ENCODE measurements around the gene HSD17B2. TPM values are rescaled to one million over a fixed set of nuclear protein-coding genes. Genes with fewer than 3 reads are reported as not detected.

The HSD17B2 gene
- 20.7 TPM for polyA plus RNA-seq (2013, experiment 1 of 2)
- polyA plus RNA-seq (2013, experiment 2 of 2): 21.8 TPM

GRCh38 chr16:82034981-82035612 lies at the start of gene HSD17B2:
TSS of gene HSD17B2 (plus strand) at chr16:82035253. CDS start at chr16:82035425, 172 bp downstream.
- no peak within 1 kb of the TSS for H3K4me3 ChIP-seq (ENCODE audit: insufficient read depth in 1 of 2, low read depth in 1 of 2, low read length in 2 of 2)
- H4K91ac ChIP-seq (ENCODE audit: low read length): no peak within 1 kb of the TSS
- no peak within 1 kb of the TSS for H2BK15ac ChIP-seq (ENCODE audit: low read depth, poor library complexity, severe bottlenecking)
- H3K9me3 ChIP-seq (ENCODE audit: control insufficient read depth, low read length): no peaks in the 10 kb centered on the region
- 62% methylated on average over 5 of the region's 6 CpGs for WGBS
- H2BK5ac ChIP-seq (ENCODE audit: low read depth, low read length, poor library complexity, severe bottlenecking): no peak within 1 kb of the TSS
- peaks cover 14% of the 10 kb centered on the region for H3K4me1 ChIP-seq (ENCODE audit: control insufficient read depth, insufficient read depth, low read depth, low read length)
- no peak within 1 kb of the TSS for H3K4ac ChIP-seq (ENCODE audit: low read depth in 1 of 2, low read length in 2 of 2)
- peaks cover 0 to 18% of the 10 kb centered on the region in 2 experiments for H3K27me3 ChIP-seq (ENCODE audit: control insufficient read depth in 1 of 2, insufficient read depth in 1 of 2, low read length in 2 of 2)
- no peaks in the 10 kb centered on the region for H3K36me3 ChIP-seq (ENCODE audit: control insufficient read depth in 1 of 2, insufficient read depth in 2 of 2, low read depth in 1 of 2, low read length in 2 of 2)
- no peak within 1 kb of the TSS for H2BK12ac ChIP-seq (ENCODE audit: low read length in 2 of 2)
- no peak within 1 kb of the TSS for H4K8ac ChIP-seq (ENCODE audit: low read length)
- peak within 1 kb of the TSS; percentile 49 for H3K27ac ChIP-seq (ENCODE audit: low read length, poor library complexity, severe bottlenecking)
- no peak within 1 kb of the TSS for H3K18ac ChIP-seq (ENCODE audit: low read depth in 1 of 2, low read length in 2 of 2)
- no peaks in the 10 kb centered on the region for H3K79me1 ChIP-seq (replicated peaks; ENCODE audit: low read length, poor library complexity, severe bottlenecking)
- peak within 1 kb of the TSS; percentile 6 for H3K4me2 ChIP-seq (ENCODE audit: low read length, poor library complexity, severe bottlenecking)
- no peak within 1 kb of the TSS for H3K14ac ChIP-seq (ENCODE audit: low read length in 2 of 2)
- DNase-seq: no peak
- no peak within 1 kb of the TSS for H2AK5ac ChIP-seq (ENCODE audit: low read length, severe bottlenecking)
- H3K9ac ChIP-seq (ENCODE audit: low read length): no peak within 1 kb of the TSS
- no peak within 1 kb of the TSS for H2BK120ac ChIP-seq (ENCODE audit: low read depth, low read length)
- H2AFZ ChIP-seq (ENCODE audit: low read depth, low read length): no peak within 1 kb of the TSS
- H3K23ac ChIP-seq (ENCODE audit: low read length in 2 of 2): no peak within 1 kb of the TSS

GRCh38 chr16:81987121-81987520 lies 47.9 kb upstream of the HSD17B2 start:
- Histone ChIP-seq H3K27ac (ENCODE audit: low read length, poor library complexity, severe bottlenecking) (no peak overlapping the region), H3K9me3 (ENCODE audit: control insufficient read depth, low read length) (no peaks in the 10 kb centered on the region), H3K4me2 (ENCODE audit: low read length, poor library complexity, severe bottlenecking) (no peak overlapping the region), H3K9ac (ENCODE audit: low read length) (no peak overlapping the region), H3K4me1 (ENCODE audit: control insufficient read depth, insufficient read depth, low read depth, low read length) (no peaks in the 10 kb centered on the region), H4K91ac (ENCODE audit: low read length) (no peak overlapping the region), H3K36me3 (ENCODE audit: control insufficient read depth in 1 of 2, insufficient read depth in 2 of 2, low read depth in 1 of 2, low read length in 2 of 2) (no peaks in the 10 kb centered on the region), H3K23ac (ENCODE audit: low read length in 2 of 2) (no peak overlapping the region), H3K4me3 (ENCODE audit: insufficient read depth in 1 of 2, low read depth in 1 of 2, low read length in 2 of 2) (no peak overlapping the region), H3K79me1 (replicated peaks; ENCODE audit: low read length, poor library complexity, severe bottlenecking) (no peaks in the 10 kb centered on the region), H3K14ac (ENCODE audit: low read length in 2 of 2) (no peak overlapping the region), H4K8ac (ENCODE audit: low read length) (no peak overlapping the region), H2AFZ (ENCODE audit: low read depth, low read length) (no peak overlapping the region), H2BK5ac (ENCODE audit: low read depth, low read length, poor library complexity, severe bottlenecking) (no peak overlapping the region), H3K27me3 (ENCODE audit: control insufficient read depth in 1 of 2, insufficient read depth in 1 of 2, low read length in 2 of 2) (peaks cover 4 to 7% of the 10 kb centered on the region in 2 experiments), H2BK15ac (ENCODE audit: low read depth, poor library complexity, severe bottlenecking) (no peak overlapping the region), H3K4ac (ENCODE audit: low read depth in 1 of 2, low read length in 2 of 2) (no peak overlapping the region), H3K18ac (ENCODE audit: low read depth in 1 of 2, low read length in 2 of 2) (no peak overlapping the region), H2BK12ac (ENCODE audit: low read length in 2 of 2) (no peak overlapping the region), H2BK120ac (ENCODE audit: low read depth, low read length) (no peak overlapping the region), H2AK5ac (ENCODE audit: low read length, severe bottlenecking) (no peak overlapping the region)
- 92% methylated on average over 8 of the region's 8 CpGs for WGBS
- no peak for DNase-seq

- H3K27ac ChIP-seq (ENCODE audit: low read length, poor library complexity, severe bottlenecking): no peak overlapping the region
- H2BK12ac ChIP-seq (ENCODE audit: low read length in 2 of 2): no peak overlapping the region
- no peak overlapping the region for H2BK120ac ChIP-seq (ENCODE audit: low read depth, low read length)
- H3K4ac ChIP-seq (ENCODE audit: low read depth in 1 of 2, low read length in 2 of 2): no peak overlapping the region
- H3K9me3 ChIP-seq (ENCODE audit: control insufficient read depth, low read length): no peaks in the 10 kb centered on the region
- H2AK5ac ChIP-seq (ENCODE audit: low read length, severe bottlenecking): no peak overlapping the region
- H3K79me1 ChIP-seq (replicated peaks; ENCODE audit: low read length, poor library complexity, severe bottlenecking): no peaks in the 10 kb centered on the region
- no peak for DNase-seq
- no peak overlapping the region for H3K18ac ChIP-seq (ENCODE audit: low read depth in 1 of 2, low read length in 2 of 2)
- H3K4me2 ChIP-seq (ENCODE audit: low read length, poor library complexity, severe bottlenecking): no peak overlapping the region
- peaks cover 6 to 7% of the 10 kb centered on the region in 2 experiments for H3K27me3 ChIP-seq (ENCODE audit: control insufficient read depth in 1 of 2, insufficient read depth in 1 of 2, low read length in 2 of 2)
- H3K14ac ChIP-seq (ENCODE audit: low read length in 2 of 2): no peak overlapping the region
- no peaks in the 10 kb centered on the region for H3K36me3 ChIP-seq (ENCODE audit: control insufficient read depth in 1 of 2, insufficient read depth in 2 of 2, low read depth in 1 of 2, low read length in 2 of 2)
- no peak overlapping the region for H3K9ac ChIP-seq (ENCODE audit: low read length)
- H2AFZ ChIP-seq (ENCODE audit: low read depth, low read length): no peak overlapping the region
- no peak overlapping the region for H3K23ac ChIP-seq (ENCODE audit: low read length in 2 of 2)
- H4K91ac ChIP-seq (ENCODE audit: low read length): no peak overlapping the region
- WGBS: 86% methylated on average over 5 of the region's 5 CpGs
- H2BK5ac ChIP-seq (ENCODE audit: low read depth, low read length, poor library complexity, severe bottlenecking): no peak overlapping the region
- H2BK15ac ChIP-seq (ENCODE audit: low read depth, poor library complexity, severe bottlenecking): no peak overlapping the region
- H3K4me1 ChIP-seq (ENCODE audit: control insufficient read depth, insufficient read depth, low read depth, low read length): no peaks in the 10 kb centered on the region
- H3K4me3 ChIP-seq (ENCODE audit: insufficient read depth in 1 of 2, low read depth in 1 of 2, low read length in 2 of 2): no peak overlapping the region
- no peak overlapping the region for H4K8ac ChIP-seq (ENCODE audit: low read length)
These were observed 47.3 kb upstream of the HSD17B2 start for GRCh38 chr16:81987706-81988105.

- H3K18ac ChIP-seq (ENCODE audit: low read depth in 1 of 2, low read length in 2 of 2): no peak overlapping the region
These were observed 42.2 kb upstream of the HSD17B2 start for GRCh38 chr16:81992859-81993258.

More at GRCh38 chr16:81992859-81993258, 42.2 kb upstream of the HSD17B2 start:
- no peak overlapping the region for H3K4me3 ChIP-seq (ENCODE audit: insufficient read depth in 1 of 2, low read depth in 1 of 2, low read length in 2 of 2)
- no peak overlapping the region for H3K9ac ChIP-seq (ENCODE audit: low read length)
- H2AFZ ChIP-seq (ENCODE audit: low read depth, low read length): no peak overlapping the region
- peaks cover 3% of the 10 kb centered on the region for H3K4me1 ChIP-seq (ENCODE audit: control insufficient read depth, insufficient read depth, low read depth, low read length)
- no peak overlapping the region for H2BK12ac ChIP-seq (ENCODE audit: low read length in 2 of 2)
- H3K9me3 ChIP-seq (ENCODE audit: control insufficient read depth, low read length): no peaks in the 10 kb centered on the region
- no peaks in the 10 kb centered on the region for H3K36me3 ChIP-seq (ENCODE audit: control insufficient read depth in 1 of 2, insufficient read depth in 2 of 2, low read depth in 1 of 2, low read length in 2 of 2)
- no peaks in the 10 kb centered on the region for H3K79me1 ChIP-seq (replicated peaks; ENCODE audit: low read length, poor library complexity, severe bottlenecking)
- H4K8ac ChIP-seq (ENCODE audit: low read length): no peak overlapping the region
- DNase-seq: no peak
- 69% methylated on average over 3 of the region's 3 CpGs for WGBS
- no peak overlapping the region for H2BK5ac ChIP-seq (ENCODE audit: low read depth, low read length, poor library complexity, severe bottlenecking)
- H3K14ac ChIP-seq (ENCODE audit: low read length in 2 of 2): no peak overlapping the region
- no peak overlapping the region for H2AK5ac ChIP-seq (ENCODE audit: low read length, severe bottlenecking)
- H3K4ac ChIP-seq (ENCODE audit: low read depth in 1 of 2, low read length in 2 of 2): no peak overlapping the region
- peaks cover 4 to 12% of the 10 kb centered on the region in 2 experiments for H3K27me3 ChIP-seq (ENCODE audit: control insufficient read depth in 1 of 2, insufficient read depth in 1 of 2, low read length in 2 of 2)
- H2BK120ac ChIP-seq (ENCODE audit: low read depth, low read length): no peak overlapping the region
- no peak overlapping the region for H3K27ac ChIP-seq (ENCODE audit: low read length, poor library complexity, severe bottlenecking)
- no peak overlapping the region for H3K23ac ChIP-seq (ENCODE audit: low read length in 2 of 2)
- no peak overlapping the region for H4K91ac ChIP-seq (ENCODE audit: low read length)
- no peak overlapping the region for H3K4me2 ChIP-seq (ENCODE audit: low read length, poor library complexity, severe bottlenecking)
- H2BK15ac ChIP-seq (ENCODE audit: low read depth, poor library complexity, severe bottlenecking): no peak overlapping the region
